H1 (cell line): ENCODE data around the gene APMAP. TPM values are rescaled to one million over a fixed set of nuclear protein-coding genes. Genes with fewer than 3 reads are reported as not detected.
"Not testable (repeated sequence)": the region's sequence is repeated elsewhere in the genome, so short reads cannot be mapped to it uniquely, and the experiment has no call there.

Experiments used
- CTCF ChIA-PET: fragments of 300-600 bp; sonication (Branson Sonifier 250); formaldehyde crosslinking; loops from one replicate; lab custom pipeline; 2021; ENCODE audit not compliant: partially characterized antibody; lab: Charles Lee
- POLR2A ChIA-PET: fragments of 300-600 bp; sonication (Branson Sonifier 250); formaldehyde crosslinking; loops from one replicate; lab custom pipeline; 2021; ENCODE audit warnings: inconsistent platforms; ENCODE audit not compliant: partially characterized antibody; lab: Charles Lee
- DNase-seq, 2 experiments: peaks; one replicate each; pipeline versions ENCODE4 v3.0.0 to v3.0.0-alpha.2; 2010 to 2022; ENCODE audit warnings: low spot score in 2 of 2, low read depth in 1 of 2, mixed read lengths in 1 of 2
- FAIRE-seq: peaks from 2 replicates; lab custom pipeline; 2011; peaks lifted over from hg19 to GRCh38; lab: Jason Lieb, UNC
- H2AFZ ChIP-seq: 2 replicates; pipeline ENCODE4 v1.8.1; 2012; ENCODE audit warnings: low read length, inconsistent platforms
- H2AK5ac ChIP-seq: 2 replicates; pipeline ENCODE4 v1.6.1; 2013; ENCODE audit warnings: low read depth, low read length
- H2BK120ac ChIP-seq: replicated peaks from 2 replicates; pipeline ENCODE3; 2013; ENCODE audit warnings: low read depth, low read length, inconsistent platforms
- H2BK12ac ChIP-seq: 2 replicates; pipeline ENCODE4 v1.6.1; 2013; ENCODE audit warnings: low read depth, low read length
- H2BK15ac ChIP-seq: 2 replicates; pipeline ENCODE4 v1.6.1; 2013; ENCODE audit warnings: low read length
- H2BK20ac ChIP-seq: 2 replicates; pipeline ENCODE4 v1.6.1; 2013; ENCODE audit warnings: low read length
- H2BK5ac ChIP-seq: 2 replicates; pipeline ENCODE4 v1.6.1; 2013; ENCODE audit warnings: low read depth, low read length
- H3K14ac ChIP-seq: 2 replicates; pipeline ENCODE4 v1.6.1; 2013; ENCODE audit warnings: inconsistent platforms; ENCODE audit not compliant: insufficient read length
- H3K18ac ChIP-seq: 2 replicates; pipeline ENCODE4 v1.6.1; 2013; ENCODE audit warnings: low read length; ENCODE audit errors: extremely low read depth
- H3K23ac ChIP-seq: 2 replicates; pipeline ENCODE4 v1.6.1; 2013; ENCODE audit warnings: inconsistent platforms; ENCODE audit not compliant: insufficient read length
- H3K23me2 ChIP-seq: 2 replicates; pipeline ENCODE4 v1.6.1; 2013; ENCODE audit warnings: low read depth, low read length
- H3K27ac ChIP-seq: 2 replicates; pipeline ENCODE4 v1.6.1; 2011; ENCODE audit warnings: low read depth, low read length, inconsistent platforms
- H3K27me3 ChIP-seq, 4 experiments: replicated peaks in 1 of 4; 1 replicate in 1 of 4; 2 replicates in 3 of 4; pipeline versions ENCODE4 v1.6.1 to v1.8.1; 2011 to 2013; ENCODE audit warnings: low read length in 3 of 4, mild to moderate bottlenecking in 3 of 4, inconsistent platforms in 2 of 4, mixed read lengths in 2 of 4, moderate library complexity in 1 of 4; ENCODE audit not compliant: control insufficient read depth in 3 of 4, insufficient read depth in 3 of 4; ENCODE audit errors: extremely low read depth in 1 of 4
- H3K36me3 ChIP-seq, 4 experiments: 2 replicates each; pipeline versions ENCODE4 v1.6.1 to v1.8.1; 2011 to 2013; ENCODE audit warnings: mild to moderate bottlenecking in 4 of 4, low read length in 3 of 4, moderate library complexity in 2 of 4, control low read depth in 1 of 4, inconsistent platforms in 1 of 4; ENCODE audit not compliant: insufficient read depth in 4 of 4, control insufficient read depth in 2 of 4
- H3K4ac ChIP-seq: replicated peaks from 2 replicates; pipeline ENCODE3; 2013; ENCODE audit warnings: low read length, low read depth, mixed read lengths, inconsistent platforms; ENCODE audit not compliant: insufficient read length
- H3K4me1 ChIP-seq, 4 experiments: replicated peaks in 1 of 4; 1 replicate in 1 of 4; 2 replicates in 3 of 4; pipeline versions ENCODE4 v1.6.1 to v1.8.1; 2011 to 2013; ENCODE audit warnings: low read length in 3 of 4, inconsistent platforms in 2 of 4, mixed read lengths in 1 of 4; ENCODE audit not compliant: insufficient read depth in 4 of 4, control insufficient read depth in 3 of 4
- H3K4me2 ChIP-seq, 2 experiments: 2 replicates each; pipeline versions ENCODE4 v1.6.1 to v1.8.1; 2011 to 2013; ENCODE audit warnings: low read depth in 2 of 2, low read length in 2 of 2, control low read depth in 1 of 2, inconsistent platforms in 1 of 2, mild to moderate bottlenecking in 1 of 2; ENCODE audit not compliant: insufficient read depth in 1 of 2
- H3K4me3 ChIP-seq, 4 experiments: fragments of 200-600, 300-600 bp in 1 of 4; sonication (generic), shearing (Covaris generic), sonication (Bioruptor Twin) in 1 of 4; 2 replicates each; pipeline versions ENCODE4 v1.5.1 to v1.8.1; 2011 to 2016; ENCODE audit warnings: low read length in 4 of 4, low read depth in 3 of 4, control low read depth in 2 of 4, inconsistent platforms in 2 of 4, mild to moderate bottlenecking in 2 of 4, mixed read lengths in 1 of 4, moderate library complexity in 1 of 4; ENCODE audit not compliant: insufficient read depth in 2 of 4; ENCODE audit errors: extremely low read depth in 1 of 4
- H3K56ac ChIP-seq: replicated peaks from 2 replicates; pipeline ENCODE3; 2013; ENCODE audit warnings: low read depth, mild to moderate bottlenecking, mixed read lengths, low read length, inconsistent platforms; ENCODE audit not compliant: insufficient read length
- H3K79me1 ChIP-seq: 2 replicates; pipeline ENCODE4 v1.6.1; 2013; ENCODE audit warnings: low read depth, low read length, control low read depth
- H3K79me2 ChIP-seq, 2 experiments: 2 replicates each; pipeline versions ENCODE4 v1.6.1 to v1.8.1; 2012 to 2013; ENCODE audit warnings: low read length in 2 of 2, mild to moderate bottlenecking in 2 of 2, inconsistent platforms in 1 of 2; ENCODE audit not compliant: insufficient read depth in 2 of 2, control insufficient read depth in 1 of 2
- H3K9ac ChIP-seq, 4 experiments: replicated peaks in 1 of 4; 1 replicate in 1 of 4; 2 replicates in 3 of 4; pipeline versions ENCODE4 v1.6.1 to v1.8.1; 2011 to 2013; ENCODE audit warnings: low read depth in 3 of 4, low read length in 3 of 4, control low read depth in 2 of 4, mild to moderate bottlenecking in 2 of 4, moderate library complexity in 2 of 4, inconsistent platforms in 1 of 4; ENCODE audit errors: extremely low read depth in 1 of 4
- H3K9me3 ChIP-seq, 2 experiments: 2 replicates each; pipeline versions ENCODE4 v1.6.1 to v1.8.1; 2012 to 2013; ENCODE audit warnings: mild to moderate bottlenecking in 2 of 2, moderate library complexity in 2 of 2, control low read depth in 1 of 2, inconsistent platforms in 1 of 2, low read depth in 1 of 2, low read length in 1 of 2, mixed read lengths in 1 of 2; ENCODE audit not compliant: insufficient read depth in 2 of 2
- H4K20me1 ChIP-seq, 2 experiments: replicated peaks in 1 of 2; 2 replicates each; pipeline versions ENCODE3 to v1.8.1; 2011 to 2013; ENCODE audit warnings: inconsistent platforms in 2 of 2, low read length in 2 of 2, mild to moderate bottlenecking in 1 of 2; ENCODE audit not compliant: insufficient read depth in 2 of 2, control insufficient read depth in 1 of 2
- H4K5ac ChIP-seq: 2 replicates; pipeline ENCODE4 v1.6.1; 2013; ENCODE audit warnings: low read length, low read depth, mixed read lengths, inconsistent platforms; ENCODE audit not compliant: insufficient read length
- H4K8ac ChIP-seq: 2 replicates; pipeline ENCODE4 v1.8.0; 2013; ENCODE audit warnings: mild to moderate bottlenecking, moderate library complexity, low read length, inconsistent platforms; ENCODE audit not compliant: insufficient read depth; ENCODE audit errors: extremely low read depth
- H4K91ac ChIP-seq: replicated peaks from 2 replicates; pipeline ENCODE3; 2013; ENCODE audit warnings: low read length, mixed read lengths, inconsistent platforms; ENCODE audit not compliant: insufficient read length
- WGBS, 2 experiments: shearing (Covaris generic) in 1 of 2; methylation state at CpG; one replicate each; pipeline versions ENCODE4 v1.1.6 to v1.1.7; 2013 to 2015; ENCODE audit warnings: low lambda C conversion rate in 2 of 2, mixed read lengths in 2 of 2, inconsistent platforms in 1 of 2, low coverage in 1 of 2, missing lambda C conversion rate in 1 of 2; ENCODE audit not compliant: insufficient replicate concordance in 2 of 2, insufficient coverage in 1 of 2, insufficient read length in 1 of 2; ENCODE audit errors: extremely low coverage in 1 of 2, missing lambda C conversion rate in 1 of 2; 5-methylcytosine and 5-hydroxymethylcytosine counted together
- polyA plus RNA-seq, 7 experiments: library from polyadenylated mRNA; depleted of rRNA in 3 of 7; stranded (reverse) in 5 of 7; unstranded in 2 of 7; fragments of >200 nt in 5 of 7; fragments of 200-250 nt in 2 of 7; gene quantifications; 1 replicate in 5 of 7; 2 replicates in 1 of 7; 4 replicates in 1 of 7; pipeline versions ENCODE4 v1.2.1 to v1.2.3, GENCODE V29; 2011 to 2013; ENCODE audit warnings: missing spikeins in 2 of 7, mixed read lengths in 2 of 7
- total RNA-seq: library from RNA; stranded (reverse); fragmentation: NEBNext Ultra II Directional; extraction: Animal tissue kit (Norgen Biotek cat#: 25700); gene quantifications from 2 replicates; pipeline ENCODE4 v1.2.1, GENCODE V29; 2021

APMAP gene
- total and polyA plus RNA-seq, 2 of the 8 experiments (the other 6 are each of a cell fraction or from before 2014, with no cell fraction given): 31.3 to 66.0 TPM

GRCh38 chr20:24948396-24948938 is 44.1 kb downstream of the APMAP start:
- H3K27ac ChIP-seq, H3K36me3 ChIP-seq, H4K5ac ChIP-seq, H4K8ac ChIP-seq, H2BK120ac ChIP-seq, H3K79me2 ChIP-seq, H3K79me1 ChIP-seq, H3K23ac ChIP-seq, H3K4me1 ChIP-seq, H2BK15ac ChIP-seq, FAIRE-seq, H2AK5ac ChIP-seq, H3K18ac ChIP-seq, H4K91ac ChIP-seq, H2BK20ac ChIP-seq, POLR2A ChIA-PET, H3K9me3 ChIP-seq, H3K4me2 ChIP-seq, H3K4ac ChIP-seq, H3K14ac ChIP-seq, DNase-seq, H3K4me3 ChIP-seq, H2BK12ac ChIP-seq, H4K20me1 ChIP-seq, H3K27me3 ChIP-seq, H3K56ac ChIP-seq, H3K23me2 ChIP-seq, H3K9ac ChIP-seq, H2BK5ac ChIP-seq, CTCF ChIA-PET, H2AFZ ChIP-seq: not testable (repeated sequence)
- WGBS, 2 experiments: 81% methylated on average over 4 of the region's 4 CpGs; no CpG with 5 or more reads in 1 of the 2 experiments

- H3K4me1 ChIP-seq, H3K79me2 ChIP-seq, H2AK5ac ChIP-seq, H3K14ac ChIP-seq, H2BK12ac ChIP-seq, H3K23me2 ChIP-seq, H2BK20ac ChIP-seq, H3K36me3 ChIP-seq, H2BK5ac ChIP-seq, H3K18ac ChIP-seq, DNase-seq, H4K5ac ChIP-seq, H3K4ac ChIP-seq, H2BK120ac ChIP-seq, FAIRE-seq, H2AFZ ChIP-seq, H3K9ac ChIP-seq, H3K9me3 ChIP-seq, H4K8ac ChIP-seq, H3K4me2 ChIP-seq, POLR2A ChIA-PET, H2BK15ac ChIP-seq, H3K79me1 ChIP-seq, H3K27me3 ChIP-seq, H4K20me1 ChIP-seq, H3K4me3 ChIP-seq, H3K56ac ChIP-seq, H3K27ac ChIP-seq, H3K23ac ChIP-seq, CTCF ChIA-PET, H4K91ac ChIP-seq: not testable (repeated sequence)
- WGBS, 2 experiments: 100% methylated on average over 1 of the region's 1 CpG; no CpG with 5 or more reads in 1 of the 2 experiments
Measured at GRCh38 chr20:24946376-24946775, 46.2 kb downstream of the APMAP start.
